Skin of body (tissue), 2 donors: ENCODE data around the gene DLL4. TPM values are rescaled to one million over a fixed set of nuclear protein-coding genes. Genes with fewer than 3 reads are reported as not detected.
A peak's percentile ranks its signal among the peaks of the same experiment; 100 is the strongest.

ENCODE experiments used
- DNase-seq: peaks from one replicate; lab custom pipeline; 2025; lab: John Stamatoyannopoulos, UW
- total RNA-seq: library from RNA; depleted of rRNA; stranded (reverse); fragments of >200 nt; gene quantifications from one replicate; pipeline ENCODE4 v1.2.3, GENCODE V29; 2014

The DLL4 gene
- total RNA-seq: 7.6 TPM

GRCh38 chr15:40928821-40929659, at the start of gene DLL4:
DLL4 (plus strand) TSS chr15:40929340; CDS start chr15:40929669, 329 bp downstream.
- peak; percentile 41 for DNase-seq

GRCh38 chr15:40879609-40880008, 49.5 kb upstream of the DLL4 start:
- no peak for DNase-seq

DNA sequence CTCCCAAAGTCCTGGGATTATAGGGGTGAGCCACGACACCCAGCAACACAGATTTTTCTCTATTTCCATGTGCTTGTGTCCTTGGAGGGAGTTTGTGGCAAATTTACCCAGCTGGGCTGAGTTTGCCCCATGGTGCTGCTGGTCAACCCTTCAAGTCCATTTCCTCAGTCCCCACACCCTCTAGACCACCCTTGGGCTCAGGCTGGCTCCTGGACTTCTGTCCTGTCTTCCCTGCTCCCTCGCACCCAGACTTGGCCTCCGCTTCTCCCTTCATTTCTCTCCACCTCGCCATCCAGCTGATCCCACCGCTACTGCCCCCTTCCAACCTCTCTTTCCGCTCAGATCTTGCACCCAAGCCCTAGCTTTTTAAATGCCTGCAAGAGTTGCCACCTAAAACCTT, 47.8 kb upstream of the DLL4 start:
- DNase-seq: no peak

DNA sequence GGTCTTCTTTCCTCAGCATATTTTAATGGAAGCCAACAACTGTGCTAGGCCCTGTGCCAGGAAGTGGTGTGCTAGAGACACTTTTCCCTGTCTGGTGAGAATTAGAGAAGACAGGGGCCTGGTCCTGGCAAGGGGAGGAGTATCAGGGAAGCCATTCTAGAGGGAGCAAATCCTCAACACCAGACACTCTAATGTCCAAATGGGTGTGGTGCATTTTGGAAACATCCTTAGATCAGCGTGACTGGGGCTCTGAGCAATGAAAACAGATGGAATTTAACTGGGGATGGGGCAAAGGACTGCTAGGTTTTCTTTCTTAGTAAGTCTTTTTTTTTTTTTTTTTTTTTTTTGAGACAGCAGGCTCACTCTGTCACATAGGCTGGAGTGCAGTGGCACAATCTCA, 42.6 kb upstream of the DLL4 start:
- no peak for DNase-seq

- no peak for DNase-seq
Observed at GRCh38 chr15:40889112-40889511, 40.0 kb upstream of the DLL4 start.

DNA sequence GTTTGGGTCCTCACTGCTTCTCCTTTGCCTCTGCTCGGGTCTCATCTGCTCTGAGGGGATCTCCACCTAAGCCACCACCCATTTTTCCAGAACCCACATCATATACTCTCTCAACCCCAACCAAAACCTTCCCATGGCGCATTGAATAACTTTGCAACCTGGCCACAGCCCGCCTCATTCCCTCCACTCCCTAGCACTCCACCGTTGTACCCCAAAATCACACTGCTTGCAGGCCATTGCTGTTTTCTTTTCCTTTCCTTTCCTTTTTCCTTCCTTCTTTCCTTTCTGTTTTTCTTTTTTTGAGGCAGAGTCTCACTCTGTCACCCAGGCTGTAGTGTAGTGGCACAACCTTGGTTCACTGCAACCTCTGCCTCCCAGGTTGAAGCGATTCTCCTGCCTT, 38.0 kb upstream of the DLL4 start:
- DNase-seq: no peak

DNA sequence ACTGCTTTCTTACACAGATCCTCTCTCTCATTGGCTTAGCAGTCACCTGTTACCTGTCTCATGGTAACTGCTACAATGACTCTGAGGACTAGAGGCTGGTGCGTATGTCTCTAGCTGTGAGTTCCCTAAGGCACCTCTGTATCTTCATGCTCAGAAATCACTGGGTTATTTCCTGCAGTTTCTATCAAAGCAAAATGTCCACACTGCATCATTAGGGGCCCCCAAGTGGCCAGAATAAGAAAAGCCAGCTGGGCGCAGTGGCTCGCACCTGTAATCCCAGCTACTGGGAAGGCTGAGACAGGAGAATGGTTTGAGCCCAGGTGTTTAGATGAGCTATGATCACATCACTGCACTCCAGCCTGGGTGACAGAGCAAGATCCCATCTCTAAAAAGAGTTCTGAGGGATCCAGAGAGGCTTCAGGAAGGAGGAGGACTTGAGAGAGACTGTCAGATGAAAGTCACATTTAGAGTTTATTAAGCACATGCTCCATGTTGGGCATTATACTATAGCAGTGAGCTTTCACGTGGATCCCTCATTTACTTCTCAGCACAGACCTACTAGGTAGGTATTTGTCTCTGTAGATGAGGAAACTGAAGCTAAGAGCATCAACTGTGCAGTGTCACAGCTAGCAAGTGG, 37.2 kb upstream of the DLL4 start:
- DNase-seq: no peak

- DNase-seq: no peak
Observed at GRCh38 chr15:40892447-40893012, 36.6 kb upstream of the DLL4 start.

GRCh38 chr15:40893019-40893670, 36.0 kb upstream of the DLL4 start:
- no peak for DNase-seq

- DNase-seq: peak; percentile 98
Observed at GRCh38 chr15:40893733-40894680, 35.1 kb upstream of the DLL4 start, which contains the start of gene VPS18. VPS18 (plus strand) TSS chr15:40894450; CDS start chr15:40894769, 319 bp downstream.

GRCh38 chr15:40894681-40895448, 34.3 kb upstream of the DLL4 start:
- DNase-seq: no peak

DNA sequence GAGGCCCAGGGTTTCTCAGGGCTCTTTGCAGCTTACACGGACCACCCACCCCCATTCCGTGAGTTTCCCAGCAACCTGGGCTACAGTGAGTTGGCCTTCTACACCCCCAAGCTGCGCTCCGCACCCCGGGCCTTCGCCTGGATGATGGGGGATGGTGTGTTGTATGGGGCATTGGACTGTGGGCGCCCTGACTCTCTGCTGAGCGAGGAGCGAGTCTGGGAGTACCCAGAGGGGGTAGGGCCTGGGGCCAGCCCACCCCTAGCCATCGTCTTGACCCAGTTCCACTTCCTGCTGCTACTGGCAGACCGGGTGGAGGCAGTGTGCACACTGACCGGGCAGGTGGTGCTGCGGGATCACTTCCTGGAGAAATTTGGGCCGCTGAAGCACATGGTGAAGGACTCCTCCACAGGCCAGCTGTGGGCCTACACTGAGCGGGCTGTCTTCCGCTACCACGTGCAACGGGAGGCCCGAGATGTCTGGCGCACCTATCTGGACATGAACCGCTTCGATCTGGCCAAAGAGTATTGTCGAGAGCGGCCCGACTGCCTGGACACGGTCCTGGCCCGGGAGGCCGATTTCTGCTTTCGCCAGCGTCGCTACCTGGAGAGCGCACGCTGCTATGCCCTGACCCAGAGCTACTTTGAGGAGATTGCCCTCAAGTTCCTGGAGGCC, 29.5 kb upstream of the DLL4 start:
- no peak for DNase-seq

DNA sequence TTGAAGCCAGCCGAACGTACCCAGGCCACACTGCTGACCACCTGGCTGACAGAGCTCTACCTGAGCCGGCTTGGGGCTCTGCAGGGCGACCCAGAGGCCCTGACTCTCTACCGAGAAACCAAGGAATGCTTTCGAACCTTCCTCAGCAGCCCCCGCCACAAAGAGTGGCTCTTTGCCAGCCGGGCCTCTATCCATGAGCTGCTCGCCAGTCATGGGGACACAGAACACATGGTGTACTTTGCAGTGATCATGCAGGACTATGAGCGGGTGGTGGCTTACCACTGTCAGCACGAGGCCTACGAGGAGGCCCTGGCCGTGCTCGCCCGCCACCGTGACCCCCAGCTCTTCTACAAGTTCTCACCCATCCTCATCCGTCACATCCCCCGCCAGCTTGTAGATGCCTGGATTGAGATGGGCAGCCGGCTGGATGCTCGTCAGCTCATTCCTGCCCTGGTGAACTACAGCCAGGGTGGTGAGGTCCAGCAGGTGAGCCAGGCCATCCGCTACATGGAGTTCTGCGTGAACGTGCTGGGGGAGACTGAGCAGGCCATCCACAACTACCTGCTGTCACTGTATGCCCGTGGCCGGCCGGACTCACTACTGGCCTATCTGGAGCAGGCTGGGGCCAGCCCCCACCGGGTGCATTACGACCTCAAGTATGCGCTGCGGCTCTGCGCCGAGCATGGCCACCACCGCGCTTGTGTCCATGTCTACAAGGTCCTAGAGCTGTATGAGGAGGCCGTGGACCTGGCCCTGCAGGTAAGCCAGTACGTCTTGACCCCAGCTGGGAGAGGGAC, 28.7 kb upstream of the DLL4 start:
- no peak for DNase-seq

DNA sequence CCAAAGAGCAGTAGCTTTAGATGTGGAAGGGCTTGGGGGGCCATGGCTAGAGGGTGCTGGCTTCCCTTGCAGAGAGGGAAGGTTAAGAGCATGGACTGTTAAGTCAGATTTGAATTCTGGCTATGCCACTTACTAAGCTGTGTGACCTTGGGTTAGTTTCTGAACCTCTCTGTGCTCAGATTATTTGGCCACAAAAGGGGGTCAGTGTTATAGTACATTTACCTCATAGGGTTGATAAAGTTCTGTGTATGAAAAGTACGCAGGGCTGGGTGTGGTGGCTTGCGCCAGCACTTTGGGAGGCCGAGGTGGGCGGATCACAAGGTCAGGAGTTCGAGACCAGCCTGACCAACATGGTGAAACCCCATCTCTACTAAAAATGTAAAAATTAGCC, 28.1 kb upstream of the DLL4 start:
- DNase-seq: no peak

DNA sequence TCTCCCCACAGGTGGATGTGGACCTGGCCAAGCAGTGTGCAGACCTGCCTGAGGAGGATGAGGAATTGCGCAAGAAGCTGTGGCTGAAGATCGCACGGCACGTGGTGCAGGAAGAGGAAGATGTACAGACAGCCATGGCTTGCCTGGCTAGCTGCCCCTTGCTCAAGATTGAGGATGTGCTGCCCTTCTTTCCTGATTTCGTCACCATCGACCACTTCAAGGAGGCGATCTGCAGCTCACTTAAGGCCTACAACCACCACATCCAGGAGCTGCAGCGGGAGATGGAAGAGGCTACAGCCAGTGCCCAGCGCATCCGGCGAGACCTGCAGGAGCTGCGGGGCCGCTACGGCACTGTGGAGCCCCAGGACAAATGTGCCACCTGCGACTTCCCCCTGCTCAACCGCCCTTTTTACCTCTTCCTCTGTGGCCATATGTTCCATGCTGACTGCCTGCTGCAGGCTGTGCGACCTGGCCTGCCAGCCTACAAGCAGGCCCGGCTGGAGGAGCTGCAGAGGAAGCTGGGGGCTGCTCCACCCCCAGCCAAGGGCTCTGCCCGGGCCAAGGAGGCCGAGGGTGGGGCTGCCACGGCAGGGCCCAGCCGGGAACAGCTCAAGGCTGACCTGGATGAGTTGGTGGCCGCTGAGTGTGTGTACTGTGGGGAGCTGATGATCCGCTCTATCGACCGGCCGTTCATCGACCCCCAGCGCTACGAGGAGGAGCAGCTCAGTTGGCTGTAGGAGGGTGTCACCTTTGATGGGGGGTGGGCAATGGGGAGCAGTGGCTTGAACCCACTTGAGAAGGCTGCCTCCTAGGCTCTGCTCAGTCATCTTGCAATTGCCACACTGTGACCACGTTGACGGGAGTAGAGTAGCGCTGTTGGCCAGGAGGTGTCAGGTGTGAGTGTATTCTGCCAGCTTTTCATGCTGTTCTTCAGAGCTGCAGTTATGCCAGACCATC, 26.3 kb upstream of the DLL4 start:
- no peak for DNase-seq

DNA sequence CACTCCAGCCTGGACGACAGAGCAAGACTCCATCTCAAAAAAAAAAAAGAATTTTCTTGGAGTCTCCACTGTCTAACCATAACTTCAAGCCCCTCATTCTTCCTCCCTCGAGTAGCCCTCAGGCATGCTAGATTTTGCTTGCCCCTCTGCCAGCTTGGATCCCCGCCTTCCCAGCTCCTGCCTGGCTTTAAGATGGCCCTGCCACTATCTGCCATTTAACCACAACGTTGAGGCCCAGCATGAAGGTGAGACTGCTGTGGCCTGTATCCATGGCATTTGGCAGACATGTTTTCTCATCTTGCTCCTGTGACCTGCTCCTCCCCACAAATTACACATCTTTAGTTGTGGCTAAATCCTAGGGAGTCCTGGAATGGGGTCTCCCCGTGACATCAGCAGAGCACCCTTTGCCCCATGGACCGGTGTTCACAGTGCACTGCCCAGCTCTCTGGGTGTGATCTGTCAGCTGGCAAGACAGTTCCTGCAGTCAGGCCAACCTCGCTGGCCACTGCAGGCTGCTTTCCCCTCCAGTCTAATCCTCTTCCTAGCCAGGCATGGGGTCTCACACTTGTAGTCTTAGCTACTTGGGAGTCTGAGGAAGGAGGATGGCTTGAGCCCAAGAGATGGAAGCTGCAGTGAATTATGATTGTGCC, 24.5 kb upstream of the DLL4 start:
- DNase-seq: no peak
